Keratinocyte (primary cell): ENCODE measurements around the gene ZNF594. TPM values are rescaled to one million over a fixed set of nuclear protein-coding genes. Genes with fewer than 3 reads are reported as not detected.
"Not testable (repeated sequence)": the region's sequence is repeated elsewhere in the genome, so short reads cannot be mapped to it uniquely, and the experiment has no call there.

ENCODE experiments used
- DNase-seq: peaks from one replicate; pipeline ENCODE4 v3.0.0-alpha.2; 2011; ENCODE audit warnings: low read depth, missing footprints, low spot score
- FAIRE-seq: peaks from 2 replicates; lab custom pipeline; 2011; peaks lifted over from hg19 to GRCh38; lab: Jason Lieb, UNC
- H2AFZ ChIP-seq: 2 replicates; pipeline ENCODE4 v1.6.0; 2012; ENCODE audit warnings: low read length, control low read depth, inconsistent platforms; ENCODE audit not compliant: control insufficient read depth
- H3K27ac ChIP-seq: 2 replicates; pipeline ENCODE4 v1.5.1; 2011; ENCODE audit warnings: low read length; ENCODE audit not compliant: control insufficient read depth, insufficient read depth
- H3K27me3 ChIP-seq: 3 replicates; pipeline ENCODE4 v1.6.0; 2011; ENCODE audit warnings: low read length; ENCODE audit not compliant: control insufficient read depth, insufficient read depth; ENCODE audit errors: extremely low read depth
- H3K36me3 ChIP-seq, 2 experiments: 2 replicates in 1 of 2; 3 replicates in 1 of 2; pipeline ENCODE4 v1.5.1; 2011; ENCODE audit warnings: low read length in 2 of 2, mild to moderate bottlenecking in 1 of 2; ENCODE audit not compliant: control insufficient read depth in 2 of 2, insufficient read depth in 2 of 2; ENCODE audit errors: extremely low read depth in 1 of 2
- H3K4me1 ChIP-seq: 3 replicates; pipeline ENCODE4 v1.5.1; 2011; ENCODE audit warnings: low read length; ENCODE audit not compliant: control insufficient read depth, insufficient read depth; ENCODE audit errors: extremely low read depth
- H3K4me2 ChIP-seq: 3 replicates; pipeline ENCODE4 v1.6.0; 2011; ENCODE audit warnings: low read depth, low read length; ENCODE audit not compliant: control insufficient read depth, insufficient read depth; ENCODE audit errors: extremely low read depth
- H3K4me3 ChIP-seq, 3 experiments: fragments of 200-600 bp in 1 of 3; sonication (generic) in 1 of 3; 2 replicates in 2 of 3; 3 replicates in 1 of 3; pipeline ENCODE4 v1.5.1; 2011 to 2016; ENCODE audit warnings: low read length in 3 of 3, mild to moderate bottlenecking in 3 of 3, control low read depth in 2 of 3, inconsistent platforms in 1 of 3, low read depth in 1 of 3, mixed read lengths in 1 of 3, mixed run types in 1 of 3, moderate library complexity in 1 of 3; ENCODE audit not compliant: control insufficient read depth in 2 of 3, insufficient read depth in 2 of 3; ENCODE audit errors: extremely low read depth in 1 of 3
- H3K79me2 ChIP-seq: 2 replicates; pipeline ENCODE4 v1.6.0; 2012; ENCODE audit warnings: low read length; ENCODE audit not compliant: control insufficient read depth, insufficient read depth
- H3K9ac ChIP-seq: 3 replicates; pipeline ENCODE4 v1.6.0; 2011; ENCODE audit warnings: low read length; ENCODE audit not compliant: control insufficient read depth, insufficient read depth; ENCODE audit errors: extremely low read depth
- H3K9me1 ChIP-seq: 3 replicates; pipeline ENCODE4 v1.6.0; 2011; ENCODE audit warnings: low read length; ENCODE audit not compliant: control insufficient read depth, insufficient read depth; ENCODE audit errors: extremely low read depth
- H3K9me3 ChIP-seq: 2 replicates; pipeline ENCODE4 v1.5.1; 2012; ENCODE audit warnings: low read depth, low read length; ENCODE audit not compliant: control insufficient read depth
- H4K20me1 ChIP-seq: 3 replicates; pipeline ENCODE4 v1.6.0; 2011; ENCODE audit warnings: low read length; ENCODE audit not compliant: control insufficient read depth, insufficient read depth; ENCODE audit errors: extremely low read depth
- dilution Hi-C: fragments of 300-500 bp; cut with MboI; formaldehyde crosslinking; loops from one replicate; pipeline ENCODE4 v1.7.0; 2020; ENCODE audit warnings: low sequenced_read_pairs; ENCODE audit not compliant: extremely low pct_ligation_motif_present
- polyA plus RNA-seq, 5 experiments: library from polyadenylated mRNA; depleted of rRNA in 3 of 5; stranded (reverse) in 3 of 5; stranded (forward) in 1 of 5; unstranded in 1 of 5; fragments of >200 nt; gene quantifications; 1 replicate in 1 of 5; 2 replicates in 3 of 5; 3 replicates in 1 of 5; pipeline versions ENCODE4 v1.2.1 to v1.2.3, GENCODE V29; 2011 to 2012; ENCODE audit warnings: missing spikeins in 2 of 5, low read depth in 1 of 5, low replicate concordance in 1 of 5
- TF ChIP-seq, protein P1 (sequence below), 3 experiments: IDR thresholded peaks in 1 of 3; conservative IDR thresholded peaks in 1 of 3; optimal IDR thresholded peaks in 1 of 3; 2 replicates in 2 of 3; 3 replicates in 1 of 3; pipeline versions ENCODE3 to v1.5.1; 2011; ENCODE audit warnings: low read length in 3 of 3, mild to moderate bottlenecking in 3 of 3, moderate library complexity in 2 of 3, control low read depth in 1 of 3, inconsistent platforms in 1 of 3; ENCODE audit not compliant: insufficient read depth in 2 of 3; ENCODE audit errors: extremely low read depth in 1 of 3

Gene ZNF594
- polyA plus RNA-seq, 1 donor (not counting 4 experiments of a cell fraction or from before 2014, with no cell fraction given) = 2.1 TPM

DNA sequence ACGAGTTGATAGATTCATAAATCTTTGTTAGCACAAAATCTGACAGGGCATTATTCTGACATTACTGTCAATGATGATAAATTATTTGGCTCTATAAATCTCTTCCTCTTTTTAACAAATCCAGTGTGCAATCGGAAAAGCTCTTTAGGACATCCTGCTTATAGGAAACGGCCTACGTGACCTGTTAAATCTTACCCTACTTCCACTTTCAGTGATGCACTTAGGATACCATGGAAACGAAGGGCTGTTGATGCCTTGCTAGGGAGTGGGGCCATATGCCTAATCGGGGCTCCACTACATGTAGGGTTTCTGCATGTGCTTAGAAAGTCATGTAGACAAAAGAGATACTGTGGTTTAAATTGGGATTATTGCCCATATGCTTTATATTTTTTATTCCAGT is 27.2 kb downstream of the ZNF594 start:
- Histone ChIP-seq H3K9ac (no peak overlapping the region), H3K9me1 (no peaks in the 10 kb centered on the region), H2AFZ (no peak overlapping the region), H3K27me3 (no peaks in the 10 kb centered on the region), H3K36me3 (no peaks in the 10 kb centered on the region), H3K4me3 (no peak overlapping the region), H4K20me1 (no peaks in the 10 kb centered on the region), H3K79me2 (no peaks in the 10 kb centered on the region), H3K4me1 (no peaks in the 10 kb centered on the region), H3K4me2 (no peak overlapping the region), H3K27ac (no peak overlapping the region), H3K9me3 (no peaks in the 10 kb centered on the region)
- FAIRE-seq (no peak), DNase-seq (no peak)
- TF ChIP-seq, protein P1, sequence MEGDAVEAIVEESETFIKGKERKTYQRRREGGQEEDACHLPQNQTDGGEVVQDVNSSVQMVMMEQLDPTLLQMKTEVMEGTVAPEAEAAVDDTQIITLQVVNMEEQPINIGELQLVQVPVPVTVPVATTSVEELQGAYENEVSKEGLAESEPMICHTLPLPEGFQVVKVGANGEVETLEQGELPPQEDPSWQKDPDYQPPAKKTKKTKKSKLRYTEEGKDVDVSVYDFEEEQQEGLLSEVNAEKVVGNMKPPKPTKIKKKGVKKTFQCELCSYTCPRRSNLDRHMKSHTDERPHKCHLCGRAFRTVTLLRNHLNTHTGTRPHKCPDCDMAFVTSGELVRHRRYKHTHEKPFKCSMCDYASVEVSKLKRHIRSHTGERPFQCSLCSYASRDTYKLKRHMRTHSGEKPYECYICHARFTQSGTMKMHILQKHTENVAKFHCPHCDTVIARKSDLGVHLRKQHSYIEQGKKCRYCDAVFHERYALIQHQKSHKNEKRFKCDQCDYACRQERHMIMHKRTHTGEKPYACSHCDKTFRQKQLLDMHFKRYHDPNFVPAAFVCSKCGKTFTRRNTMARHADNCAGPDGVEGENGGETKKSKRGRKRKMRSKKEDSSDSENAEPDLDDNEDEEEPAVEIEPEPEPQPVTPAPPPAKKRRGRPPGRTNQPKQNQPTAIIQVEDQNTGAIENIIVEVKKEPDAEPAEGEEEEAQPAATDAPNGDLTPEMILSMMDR (optimal IDR thresholded peaks at IDR 0.05 in 1 of 3, IDR thresholded peaks at IDR 0.05 in 1 of 3, conservative IDR thresholded peaks at IDR 0.05 in 1 of 3; ENCODE audit: extremely low read depth in 1 of 3, insufficient read depth in 2 of 3, low read length in 3 of 3) = no peak
- dilution Hi-C loops = no loop called here

DNA sequence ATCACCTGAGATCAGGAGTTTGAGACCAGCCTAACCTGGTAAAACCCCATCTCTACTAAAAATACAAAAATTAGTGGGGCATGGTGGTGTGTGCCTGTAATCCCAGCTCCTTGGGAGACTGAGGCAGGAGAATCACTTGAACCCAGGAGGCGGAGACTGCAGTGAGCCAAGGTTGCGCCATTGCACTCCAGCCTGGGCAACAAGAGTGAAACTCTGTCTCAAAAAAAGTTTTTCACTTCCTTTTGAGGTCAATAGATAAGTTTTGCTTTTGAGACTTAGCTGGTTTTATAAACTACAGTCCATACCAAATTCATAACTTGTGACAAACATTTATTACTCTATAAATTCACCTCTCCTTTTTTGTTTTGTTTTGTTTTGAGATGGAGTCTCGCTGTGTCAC is 29.9 kb downstream of the ZNF594 start:
- DNase-seq, H3K4me2 ChIP-seq, H3K36me3 ChIP-seq, dilution Hi-C loops, H3K4me1 ChIP-seq, H3K27me3 ChIP-seq, H3K9me1 ChIP-seq, H4K20me1 ChIP-seq, H3K9me3 ChIP-seq, H3K79me2 ChIP-seq, H3K9ac ChIP-seq, H2AFZ ChIP-seq, H3K4me3 ChIP-seq, FAIRE-seq, H3K27ac ChIP-seq: not testable (repeated sequence)

DNA sequence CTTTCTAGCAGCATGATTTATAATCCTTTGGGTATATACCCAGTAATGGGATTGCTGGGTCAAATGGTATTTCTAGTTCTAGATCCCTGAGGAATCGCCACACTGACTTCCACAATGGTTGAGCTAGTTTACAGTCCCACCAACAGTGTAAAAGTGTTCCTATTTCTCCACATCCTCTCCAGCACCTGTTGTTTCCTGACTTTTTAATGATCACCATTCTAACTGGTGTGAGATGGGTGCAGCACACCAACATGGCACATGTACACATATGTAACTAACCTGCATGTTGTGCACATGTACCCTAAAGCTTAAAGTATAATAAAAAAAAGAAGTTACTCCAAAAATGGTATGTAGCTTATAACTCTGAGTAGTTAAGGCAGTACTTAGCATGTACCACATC is 31.0 kb downstream of the ZNF594 start:
- H3K27me3 ChIP-seq, H3K9ac ChIP-seq, H3K4me1 ChIP-seq, H3K79me2 ChIP-seq, H3K9me3 ChIP-seq, H3K4me3 ChIP-seq, DNase-seq, dilution Hi-C loops, H2AFZ ChIP-seq, FAIRE-seq, H3K4me2 ChIP-seq, H4K20me1 ChIP-seq, H3K27ac ChIP-seq, H3K36me3 ChIP-seq, H3K9me1 ChIP-seq: not testable (repeated sequence)

DNA sequence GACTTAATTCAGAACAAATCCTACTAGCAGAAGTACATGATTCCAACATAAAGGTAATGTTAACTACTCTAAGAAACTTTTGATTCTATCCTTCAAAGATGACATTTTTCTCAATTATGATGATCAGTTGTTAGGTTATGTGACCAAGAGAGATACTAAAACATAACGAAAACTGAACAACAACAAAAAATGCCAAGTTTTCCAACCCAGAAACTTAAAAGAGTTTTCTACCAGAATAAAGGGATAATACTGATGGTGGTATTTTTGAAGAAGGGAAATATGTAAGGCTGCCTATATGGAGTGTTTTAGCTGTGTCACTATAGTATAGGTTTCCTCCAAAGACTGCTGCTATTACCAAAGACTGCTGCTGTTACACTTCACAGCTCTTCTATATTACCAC is 45.5 kb downstream of the ZNF594 start:
- H3K4me2 ChIP-seq, H3K27ac ChIP-seq, H3K79me2 ChIP-seq, H3K9me3 ChIP-seq, H3K4me3 ChIP-seq, H3K9me1 ChIP-seq, DNase-seq, H3K27me3 ChIP-seq, dilution Hi-C loops, H3K9ac ChIP-seq, H3K4me1 ChIP-seq, H3K36me3 ChIP-seq, H4K20me1 ChIP-seq, FAIRE-seq, H2AFZ ChIP-seq: not testable (repeated sequence)
